Measurements from ENCODE around the gene ZDHHC12. TPM values are rescaled to one million over a fixed set of nuclear protein-coding genes. Genes with fewer than 3 reads are reported as not detected.

Gene ZDHHC12
- total and polyA plus RNA-seq, 2 of the 8 experiments (the other 6 are each of a cell fraction or from before 2014, with no cell fraction given): 35.0 to 93.8 TPM

DNA sequence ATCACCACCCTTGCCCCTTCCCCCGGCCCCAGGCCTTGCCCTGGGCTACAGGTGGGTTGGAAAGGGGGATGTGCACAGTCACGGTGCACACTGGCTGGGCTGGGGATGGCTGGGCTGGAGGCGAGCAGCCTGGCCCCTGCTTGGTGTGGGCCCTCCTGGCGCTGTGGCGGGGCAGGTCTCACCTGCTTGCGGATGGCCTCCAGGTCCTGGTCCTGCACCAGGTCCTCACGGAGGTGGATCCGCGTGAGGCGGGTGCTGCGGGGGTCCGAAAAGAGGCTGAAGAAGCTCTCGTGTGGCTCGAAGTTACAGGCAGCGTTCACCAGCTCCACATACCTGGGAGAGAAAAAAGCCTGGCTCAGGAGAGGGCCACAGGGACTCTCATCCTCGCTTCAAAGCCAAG lies 29.7 kb upstream of the ZDHHC12 start:
- Histone ChIP-seq H2BK120ac (replicated peaks; ENCODE audit: low read depth, low read length) (no peak overlapping the region), H3K27me3 (replicated peaks in 1 of 4; ENCODE audit: control insufficient read depth in 3 of 4, extremely low read depth in 1 of 4, insufficient read depth in 3 of 4, low read length in 3 of 4) (no peaks in the 10 kb centered on the region), H4K8ac (ENCODE audit: extremely low read depth, insufficient read depth, low read length) (no peak overlapping the region), H3K9me3 (ENCODE audit: insufficient read depth in 2 of 2, low read depth in 1 of 2, low read length in 1 of 2) (no peaks in the 10 kb centered on the region), H2BK15ac (ENCODE audit: low read length) (no peak overlapping the region), H3K23ac (ENCODE audit: insufficient read length) (no peak overlapping the region), H3K79me2 (ENCODE audit: control insufficient read depth in 1 of 2, insufficient read depth in 2 of 2, low read length in 2 of 2) (no peaks in the 10 kb centered on the region), H3K14ac (ENCODE audit: insufficient read length) (no peak overlapping the region), H3K4me2 (ENCODE audit: insufficient read depth in 1 of 2, low read depth in 2 of 2, low read length in 2 of 2) (no peak overlapping the region), H3K79me1 (ENCODE audit: low read depth, low read length) (no peaks in the 10 kb centered on the region), H3K27ac (ENCODE audit: low read depth, low read length) (no peak overlapping the region), H3K4ac (replicated peaks; ENCODE audit: insufficient read length, low read depth, low read length) (no peak overlapping the region), H3K4me1 (replicated peaks in 1 of 4; ENCODE audit: control insufficient read depth in 3 of 4, insufficient read depth in 4 of 4, low read length in 3 of 4) (no peaks in the 10 kb centered on the region), H2BK5ac (ENCODE audit: low read depth, low read length) (no peak overlapping the region), H3K23me2 (ENCODE audit: low read depth, low read length) (no peaks in the 10 kb centered on the region), H4K20me1 (replicated peaks in 1 of 2; ENCODE audit: control insufficient read depth in 1 of 2, insufficient read depth in 2 of 2, low read length in 2 of 2) (peaks cover 2 to 3% of the 10 kb centered on the region in 2 experiments), H3K4me3 (ENCODE audit: extremely low read depth in 1 of 4, insufficient read depth in 2 of 4, low read depth in 3 of 4, low read length in 4 of 4) (no peak overlapping the region), H4K5ac (ENCODE audit: insufficient read length, low read depth, low read length) (no peak overlapping the region), H3K56ac (replicated peaks; ENCODE audit: insufficient read length, low read depth, low read length) (no peak overlapping the region), H2AK5ac (ENCODE audit: low read depth, low read length) (no peak overlapping the region), H2BK12ac (ENCODE audit: low read depth, low read length) (no peak overlapping the region), H3K9ac (replicated peaks in 1 of 4; ENCODE audit: extremely low read depth in 1 of 4, low read depth in 3 of 4, low read length in 3 of 4) (no peak overlapping the region), H4K91ac (replicated peaks; ENCODE audit: insufficient read length, low read length) (no peak overlapping the region), H3K36me3 (ENCODE audit: control insufficient read depth in 2 of 4, insufficient read depth in 4 of 4, low read length in 3 of 4) (peaks cover 0 to 8% (median 4%) of the 10 kb centered on the region in 4 experiments; a peak in 4 of 8 replicates), H2AFZ (ENCODE audit: low read length) (no peak overlapping the region), H2BK20ac (ENCODE audit: low read length) (no peak overlapping the region), H3K18ac (ENCODE audit: extremely low read depth, low read length) (no peak overlapping the region)
- POLR2A ChIA-PET (ENCODE audit: partially characterized antibody): interaction anchor here (1.4 to 2.0 kb wide), 3 partner anchors 11 to 14 kb away, joined by 3 to 7 read pairs (median 4); no protein-coding TSS in a partner anchor
- DNase-seq (ENCODE audit: low read depth in 1 of 2, low spot score in 2 of 2): no peak
- CTCF ChIA-PET (ENCODE audit: partially characterized antibody): interaction anchor here (0.6 to 1.5 kb wide), 3 partner anchors 9 to 650 kb away, joined by 3 to 4 read pairs (median 3); no protein-coding TSS in a partner anchor
- FAIRE-seq: no peak
- 93% methylated on average over 16 of the region's 16 CpGs; no CpG with 5 or more reads in 1 of the 2 experiments for WGBS, 2 experiments (ENCODE audit: extremely low coverage in 1 of 2, insufficient coverage in 1 of 2, insufficient read length in 1 of 2, insufficient replicate concordance in 2 of 2, low coverage in 1 of 2, low lambda C conversion rate in 2 of 2, missing lambda C conversion rate in 1 of 2)
- TF ChIP-seq SP4 (IDR thresholded peaks at IDR 0.05; ENCODE audit: low read length): no peak
- TF ChIP-seq, protein P1, sequence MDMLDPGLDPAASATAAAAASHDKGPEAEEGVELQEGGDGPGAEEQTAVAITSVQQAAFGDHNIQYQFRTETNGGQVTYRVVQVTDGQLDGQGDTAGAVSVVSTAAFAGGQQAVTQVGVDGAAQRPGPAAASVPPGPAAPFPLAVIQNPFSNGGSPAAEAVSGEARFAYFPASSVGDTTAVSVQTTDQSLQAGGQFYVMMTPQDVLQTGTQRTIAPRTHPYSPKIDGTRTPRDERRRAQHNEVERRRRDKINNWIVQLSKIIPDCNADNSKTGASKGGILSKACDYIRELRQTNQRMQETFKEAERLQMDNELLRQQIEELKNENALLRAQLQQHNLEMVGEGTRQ (IDR thresholded peaks at IDR 0.05; ENCODE audit: low read length): no peak
- TF ChIP-seq PHF8 (conservative IDR thresholded peaks at IDR 0.05; ENCODE audit: low read depth, low read length): no peak
- TF ChIP-seq MAFK (IDR thresholded peaks at IDR 0.05; ENCODE audit: low read depth, low read length): no peak
- TF ChIP-seq, protein P2, sequence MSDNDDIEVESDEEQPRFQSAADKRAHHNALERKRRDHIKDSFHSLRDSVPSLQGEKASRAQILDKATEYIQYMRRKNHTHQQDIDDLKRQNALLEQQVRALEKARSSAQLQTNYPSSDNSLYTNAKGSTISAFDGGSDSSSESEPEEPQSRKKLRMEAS (IDR thresholded peaks at IDR 0.05): no peak
- no peak for TF ChIP-seq ZNF274 (IDR thresholded peaks at IDR 0.05; ENCODE audit: borderline replicate concordance, extremely low read depth, low read length)
- no peak for TF ChIP-seq CHD1 (IDR thresholded peaks at IDR 0.05; ENCODE audit: low read depth, low read length)
- TF ChIP-seq GTF2F1 (IDR thresholded peaks at IDR 0.05; ENCODE audit: borderline replicate concordance, low read depth, low read length): no peak
- no peak for TF ChIP-seq BACH1 (IDR thresholded peaks at IDR 0.05; ENCODE audit: low read length)
- no peak for TF ChIP-seq NANOG (IDR thresholded peaks at IDR 0.05; ENCODE audit: insufficient read depth, low read depth, low read length, poor library complexity, severe bottlenecking)
- TF ChIP-seq EZH2 (IDR thresholded peaks at IDR 0.05; ENCODE audit: low read depth, low read length, severe bottlenecking): no peak
- TF ChIP-seq SAP30 (IDR thresholded peaks at IDR 0.05; ENCODE audit: insufficient read depth, insufficient replicate concordance, low read length): no peak
- no peak for TF ChIP-seq HDAC6 (IDR thresholded peaks at IDR 0.05; ENCODE audit: low read depth, low read length)

All from H1 (cell line).